UCSD-AML1 (cell line): ENCODE measurements around the gene NSMCE3.

Source experiments
- DNase-seq: peaks from one replicate; lab custom pipeline; 2025; ENCODE audit not compliant: unreplicated experiment; lab: John Stamatoyannopoulos, UW

NSMCE3 gene

DNA sequence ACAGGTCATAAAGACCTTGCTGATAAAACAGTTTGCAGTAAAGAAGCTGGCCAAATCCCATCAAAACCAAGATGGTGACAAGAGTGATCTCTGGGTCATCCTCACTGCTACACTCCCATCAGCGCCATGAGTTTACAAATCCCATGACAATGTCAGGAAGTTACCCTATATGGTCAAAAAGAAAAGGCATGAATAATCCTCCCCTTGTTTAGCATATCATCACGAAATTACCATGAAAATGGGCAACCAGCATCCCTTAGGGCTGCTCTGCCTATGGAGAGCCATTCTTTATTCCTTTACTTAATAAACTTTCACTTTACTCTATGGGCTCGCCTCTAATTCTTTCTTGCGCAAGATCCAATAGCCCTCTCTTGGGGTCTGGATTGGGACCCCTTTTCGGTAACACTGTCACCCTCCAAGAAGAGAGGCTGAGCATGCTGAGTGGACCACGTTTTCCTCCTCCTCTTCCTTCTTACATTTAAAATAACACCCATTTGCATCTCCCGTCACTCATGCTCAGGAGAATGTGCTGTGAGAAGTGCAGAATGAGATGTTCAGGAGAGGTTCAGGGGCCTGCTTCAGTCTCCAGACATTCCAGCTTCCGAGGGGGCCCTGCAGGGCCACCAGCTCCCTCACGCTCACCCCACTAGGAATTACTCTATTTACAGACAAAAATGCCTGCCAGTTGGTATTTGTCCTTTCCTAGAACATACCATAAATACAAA, 47.3 kb downstream of the NSMCE3 start:
- no peak for DNase-seq

DNA sequence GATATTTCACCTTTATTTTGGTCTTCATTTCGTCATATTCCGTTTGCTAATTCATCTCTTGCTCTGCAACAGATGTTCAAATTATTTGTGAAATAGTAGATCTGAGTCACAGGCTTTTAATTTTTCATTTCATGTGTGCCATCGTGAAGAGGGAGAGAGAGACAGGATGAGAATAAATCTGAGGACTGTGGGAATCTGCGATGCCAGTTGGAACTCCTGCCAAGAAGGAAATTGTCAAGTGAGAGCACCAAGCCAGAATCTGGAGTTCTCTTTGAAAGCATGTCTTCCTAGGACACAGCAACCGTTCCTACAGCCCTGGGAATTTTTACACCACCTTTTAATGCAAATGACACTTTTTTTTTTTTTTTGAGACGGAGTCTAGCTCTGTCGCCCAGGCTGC, 48.8 kb downstream of the NSMCE3 start:
- DNase-seq: no peak

DNA sequence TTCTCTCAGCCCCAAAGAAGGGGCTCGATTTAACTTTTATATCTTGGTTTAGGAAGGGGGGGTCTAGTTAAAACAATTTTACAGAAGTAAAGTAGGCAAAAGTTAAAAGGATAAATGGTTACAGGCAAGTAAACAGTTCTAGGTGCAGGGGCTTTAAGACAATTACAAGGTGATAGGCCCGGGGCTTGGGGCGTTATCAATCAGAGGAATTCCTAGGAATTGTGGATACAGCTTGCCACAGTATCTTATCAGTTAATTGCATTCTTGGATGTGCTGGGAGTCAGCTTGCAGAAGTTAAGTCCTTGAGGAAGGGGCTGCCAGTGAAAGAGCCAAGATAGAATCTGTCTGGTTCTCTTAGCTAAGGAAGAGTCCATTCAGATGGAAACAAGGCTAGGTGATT, 52.7 kb downstream of the NSMCE3 start:
- DNase-seq: no peak
